ENCODE data around the gene OR10P1.

OR10P1 gene

GRCh38 chr12:55651299-55651683, 14.6 kb downstream of the OR10P1 start:
- no peak for DNase-seq (ENCODE audit: low read depth in 2 of 2)

GRCh38 chr12:55652352-55652751, 15.7 kb downstream of the OR10P1 start:
- no peak for DNase-seq (ENCODE audit: low read depth in 2 of 2)

- no peak for DNase-seq (ENCODE audit: low read depth in 2 of 2)
Observed at GRCh38 chr12:55653031-55653430, 16.3 kb downstream of the OR10P1 start.

DNA sequence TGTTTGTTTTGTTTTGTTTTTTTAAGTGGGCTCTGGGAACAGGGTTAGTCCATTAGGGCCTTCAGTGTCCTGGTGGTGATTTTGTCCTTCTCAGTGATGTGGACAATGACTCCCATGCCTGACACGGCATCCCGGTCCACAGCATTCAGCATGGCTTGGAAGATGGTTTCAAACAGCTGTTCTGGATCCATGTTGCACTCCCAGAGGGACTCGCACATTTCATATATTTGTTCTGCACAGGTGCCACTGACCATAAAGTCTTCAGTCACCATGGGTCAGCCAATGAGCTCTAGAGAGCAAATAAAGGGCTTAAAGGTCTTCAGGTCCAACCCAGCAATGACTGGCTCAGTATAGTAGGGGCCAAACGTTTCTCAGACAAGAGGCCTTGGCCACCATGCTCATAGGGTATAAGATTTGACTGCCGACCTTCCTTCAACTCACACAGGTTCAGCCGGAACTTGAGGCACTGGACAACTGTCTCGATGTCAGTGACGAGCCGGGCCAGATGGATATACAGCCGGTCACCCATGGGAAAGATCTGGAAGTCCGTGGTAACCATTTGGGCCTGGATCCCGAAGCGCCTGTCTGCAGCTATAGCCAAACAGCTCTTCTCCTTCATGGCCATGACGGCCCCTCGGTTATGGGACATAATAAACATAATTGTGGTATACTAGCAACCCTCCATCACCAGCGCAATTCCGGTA, 18.0 kb downstream of the OR10P1 start:
- DNase-seq (ENCODE audit: low read depth in 2 of 2) = no peak

- no peak for DNase-seq (ENCODE audit: low read depth in 2 of 2)
Observed at GRCh38 chr12:55657212-55657611, 20.5 kb downstream of the OR10P1 start.

GRCh38 chr12:55658212-55658611, 21.5 kb downstream of the OR10P1 start:
- no peak for DNase-seq (ENCODE audit: low read depth in 2 of 2)

- no peak for DNase-seq (ENCODE audit: low read depth in 2 of 2)
Observed at GRCh38 chr12:55658635-55659391, 22.1 kb downstream of the OR10P1 start.

- DNase-seq (ENCODE audit: low read depth in 2 of 2) = no peak
Observed at GRCh38 chr12:55659486-55660385, 23.0 kb downstream of the OR10P1 start.

DNA sequence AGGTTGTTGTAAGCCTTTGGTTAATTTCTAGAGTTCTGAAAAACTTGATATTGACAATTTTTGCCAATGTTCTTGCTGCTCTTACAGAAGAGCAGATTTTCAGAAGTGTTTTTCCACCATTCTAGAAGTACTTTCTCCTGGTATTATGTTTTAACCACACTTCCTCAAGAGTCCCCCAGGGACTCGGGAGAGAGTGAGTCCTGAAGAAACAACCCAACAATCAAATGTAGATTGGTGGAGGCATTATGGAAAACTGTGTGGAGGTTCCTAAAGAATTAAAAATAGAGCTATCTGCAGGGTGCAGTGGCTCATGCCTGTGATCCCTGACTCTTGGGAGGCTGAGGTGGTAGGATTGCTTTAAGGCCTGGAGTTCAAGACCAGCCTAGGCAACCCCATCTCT, 26.7 kb downstream of the OR10P1 start:
- no peak for DNase-seq (ENCODE audit: low read depth in 2 of 2)

DNA sequence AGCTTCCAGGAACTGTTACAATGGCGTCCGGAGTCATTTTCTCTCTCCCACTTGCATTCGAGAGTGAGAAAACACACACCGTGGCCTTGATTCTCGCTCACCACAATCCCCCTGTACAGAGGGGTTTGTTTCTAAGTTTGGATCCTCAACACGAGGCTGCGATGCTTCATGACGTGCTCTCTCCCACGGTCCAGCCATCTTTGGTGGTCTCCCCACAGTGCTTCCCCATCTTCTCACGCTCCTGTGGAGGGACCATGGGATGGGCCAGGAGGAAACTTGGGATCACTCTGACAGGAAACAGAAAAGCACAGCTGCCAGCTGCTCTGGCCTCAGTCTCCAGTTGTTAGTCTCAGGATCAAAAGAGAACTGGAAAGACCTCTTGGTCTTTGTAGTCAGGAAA, 28.1 kb downstream of the OR10P1 start:
- no peak for DNase-seq (ENCODE audit: low read depth in 2 of 2)

DNA sequence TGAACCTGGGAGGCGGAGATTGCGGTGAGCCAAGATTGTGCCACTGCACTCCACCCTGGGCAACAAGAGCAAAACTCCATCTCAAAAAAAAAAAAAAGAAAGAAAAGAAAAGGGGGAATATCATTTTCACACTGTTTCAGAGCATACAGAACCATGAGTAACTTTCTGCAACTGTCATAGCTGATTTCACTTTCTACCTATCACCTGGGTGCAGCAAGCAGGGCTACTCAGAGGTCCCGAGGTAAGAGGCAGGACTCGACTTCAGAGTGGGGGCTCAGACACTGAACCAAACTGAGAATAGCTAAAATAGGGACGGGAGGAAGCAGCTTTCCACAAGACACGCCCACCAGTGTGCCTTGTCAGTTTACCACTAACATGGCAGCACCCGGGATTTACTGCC, 29.8 kb downstream of the OR10P1 start:
- DNase-seq (ENCODE audit: low read depth in 2 of 2) = no peak

DNA sequence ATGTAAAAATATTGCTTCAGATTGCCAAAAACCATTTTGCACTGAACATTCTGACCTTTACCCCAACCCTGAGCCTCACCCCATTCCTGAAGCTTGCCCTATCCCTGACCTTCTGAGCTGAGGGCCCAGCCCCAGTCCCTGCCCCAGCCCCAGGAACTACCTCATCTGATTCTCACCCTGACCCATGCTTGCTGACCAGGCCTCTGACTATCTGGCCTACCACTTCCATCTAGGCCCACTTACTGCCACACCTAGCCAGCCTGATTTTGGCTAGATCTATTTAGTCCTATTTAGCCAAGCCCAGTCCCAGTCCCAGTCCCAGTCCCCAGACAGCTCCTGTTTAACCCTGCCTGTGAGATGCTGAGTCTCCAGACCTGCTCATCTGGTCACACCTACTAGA, 33.6 kb downstream of the OR10P1 start:
- DNase-seq (ENCODE audit: low read depth in 2 of 2) = no peak

DNA sequence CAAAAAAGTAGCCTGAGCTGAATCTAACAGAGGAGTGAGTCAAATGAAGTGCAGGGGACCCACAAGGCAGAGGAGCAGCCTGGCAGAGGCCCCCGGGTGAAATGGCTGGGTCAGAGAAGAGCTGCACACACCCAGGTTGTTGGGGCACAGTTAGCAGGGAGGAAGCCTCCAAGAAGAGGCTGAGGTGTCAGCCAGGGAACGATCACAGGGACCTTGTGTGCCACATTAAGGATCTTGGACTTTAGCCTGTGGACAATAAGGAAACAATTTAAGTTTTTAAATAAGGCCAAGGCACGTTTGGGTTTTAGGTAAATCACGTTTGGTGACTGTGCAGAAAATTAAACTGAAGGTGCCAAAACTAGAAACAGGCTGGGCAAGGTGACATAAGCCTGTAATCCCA, 35.1 kb downstream of the OR10P1 start:
- DNase-seq (ENCODE audit: low read depth in 2 of 2) = no peak

GRCh38 chr12:55673638-55674037, 36.9 kb downstream of the OR10P1 start:
- DNase-seq (ENCODE audit: low read depth in 2 of 2) = no peak

DNA sequence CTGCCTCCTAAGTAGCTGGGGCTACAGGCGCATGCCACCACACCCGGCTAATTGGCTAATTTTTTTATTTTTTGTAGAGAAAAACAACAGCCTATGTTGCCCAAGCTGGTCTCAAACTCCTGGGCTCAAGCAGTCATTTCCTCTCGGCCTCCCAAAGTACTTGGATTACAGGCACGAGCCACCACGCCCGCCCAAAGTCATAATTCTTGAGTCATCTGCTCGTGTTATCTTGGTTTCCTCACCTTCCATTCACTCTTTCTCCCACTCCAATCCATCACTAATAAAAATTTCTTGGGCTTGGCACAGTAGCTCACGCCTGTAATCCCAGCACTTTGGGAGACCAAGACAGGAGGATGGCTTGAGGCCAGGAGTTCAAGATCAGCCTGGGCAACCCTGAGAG, 39.0 kb downstream of the OR10P1 start:
- DNase-seq (ENCODE audit: low read depth in 2 of 2) = no peak

DNA sequence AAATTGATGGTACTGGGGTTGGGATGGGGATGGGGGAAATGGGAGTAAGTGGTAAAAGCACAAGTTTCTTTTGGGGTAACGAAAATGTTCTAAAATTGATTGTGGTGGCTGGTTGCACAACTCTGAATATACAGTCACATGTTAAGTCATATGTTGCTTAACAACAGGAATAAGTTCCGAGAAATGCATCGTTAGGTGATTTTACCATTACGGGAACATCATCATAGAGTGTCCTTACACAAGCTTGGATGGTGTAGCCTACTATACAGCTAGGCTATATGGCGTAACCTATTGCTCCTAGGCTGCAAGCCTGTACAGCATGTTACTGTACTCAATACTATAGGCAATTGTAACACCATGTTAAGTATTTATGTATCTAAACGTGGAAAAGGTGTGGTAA, 40.0 kb downstream of the OR10P1 start:
- no peak for DNase-seq (ENCODE audit: low read depth in 2 of 2)

DNA sequence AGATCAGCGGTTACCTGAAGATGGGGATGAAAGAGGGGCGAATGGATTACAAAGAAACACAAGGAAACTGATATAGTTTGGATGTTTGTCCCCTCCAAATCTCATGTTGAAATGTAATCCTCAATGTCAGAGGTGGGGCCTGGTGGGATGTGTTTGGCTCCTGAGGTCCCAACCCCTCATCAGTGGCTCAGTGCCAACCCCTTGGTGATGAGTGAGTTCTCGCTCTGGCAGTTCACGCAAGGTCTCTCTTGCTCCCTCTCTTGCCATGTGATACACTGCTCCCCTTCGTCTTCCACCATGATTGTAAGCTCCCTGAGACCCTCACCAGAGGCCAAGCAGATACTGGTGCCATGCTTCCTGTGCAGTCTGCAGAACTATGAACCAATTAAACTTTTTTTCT, 43.0 kb downstream of the OR10P1 start:
- no peak for DNase-seq (ENCODE audit: low read depth in 2 of 2)

- no peak for DNase-seq (ENCODE audit: low read depth in 2 of 2)
Observed at GRCh38 chr12:55681142-55682077, 44.7 kb downstream of the OR10P1 start.

GRCh38 chr12:55682087-55682796, 45.5 kb downstream of the OR10P1 start:
- DNase-seq (ENCODE audit: low read depth in 2 of 2) = no peak

DNA sequence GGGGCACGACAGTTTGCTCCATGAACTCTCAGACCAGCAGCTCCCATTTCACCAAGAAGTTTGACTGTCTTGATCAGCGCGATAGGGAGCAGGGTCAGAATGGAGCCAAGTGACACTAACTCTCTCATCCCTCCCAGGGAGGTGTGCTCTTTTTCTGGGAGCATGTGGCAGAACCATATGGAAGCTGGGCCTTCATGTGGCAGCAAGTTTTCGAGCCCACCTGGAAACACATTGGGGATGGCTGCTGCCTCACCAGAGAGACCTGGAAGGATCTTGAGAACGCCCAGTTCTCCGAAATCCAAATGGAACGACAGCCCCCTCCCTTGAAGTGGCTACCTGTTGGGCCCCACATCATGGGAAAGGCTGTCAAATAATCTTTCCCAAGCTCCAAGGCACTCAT, 47.0 kb downstream of the OR10P1 start:
- no peak for DNase-seq (ENCODE audit: low read depth in 2 of 2)
